NCI-H748 (cell line): ENCODE measurements around the gene ACVR1B.
A peak's percentile ranks its signal among the peaks of the same experiment; 100 is the strongest.

Experiments
- DNase-seq: peaks from one replicate; lab custom pipeline; 2025; ENCODE audit not compliant: unreplicated experiment; lab: John Stamatoyannopoulos, UW

Gene ACVR1B

DNA sequence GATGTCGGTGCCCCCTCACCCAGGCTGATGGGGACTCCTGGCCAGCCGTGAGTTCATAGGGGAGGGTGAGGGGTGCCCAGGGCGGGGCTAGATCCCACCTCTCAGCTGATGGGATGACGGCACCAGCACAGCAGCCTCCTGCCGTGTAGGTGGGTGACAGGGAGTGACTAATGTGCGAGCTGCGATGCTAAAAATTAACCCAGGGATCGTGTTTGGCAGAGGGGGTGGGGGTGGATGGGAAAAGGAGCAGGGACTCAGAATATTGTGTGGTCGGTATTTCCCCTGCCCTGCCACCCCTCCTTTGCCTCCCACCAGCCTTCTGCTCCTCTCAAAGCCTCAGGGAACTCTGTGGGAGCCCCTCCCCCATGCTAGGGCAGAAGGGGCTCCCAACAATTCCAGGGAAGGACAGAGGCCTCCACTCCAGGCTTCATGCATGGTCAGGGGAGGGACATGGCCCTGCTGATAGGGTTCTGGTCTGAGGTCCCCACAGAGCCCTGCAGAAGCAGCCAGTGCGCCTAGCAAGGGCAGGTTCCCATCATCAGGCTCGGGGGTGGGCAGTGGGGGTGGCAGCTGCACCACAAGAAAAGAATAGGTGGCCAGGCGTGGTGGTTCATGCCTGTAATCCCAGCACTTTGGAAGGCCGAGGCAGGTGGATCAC is 67.7 kb downstream of the ACVR1B start:
- DNase-seq = no peak

- peak; percentile 48 for DNase-seq
Measured at GRCh38 chr12:52020539-52021336, 69.2 kb downstream of the ACVR1B start.

DNA sequence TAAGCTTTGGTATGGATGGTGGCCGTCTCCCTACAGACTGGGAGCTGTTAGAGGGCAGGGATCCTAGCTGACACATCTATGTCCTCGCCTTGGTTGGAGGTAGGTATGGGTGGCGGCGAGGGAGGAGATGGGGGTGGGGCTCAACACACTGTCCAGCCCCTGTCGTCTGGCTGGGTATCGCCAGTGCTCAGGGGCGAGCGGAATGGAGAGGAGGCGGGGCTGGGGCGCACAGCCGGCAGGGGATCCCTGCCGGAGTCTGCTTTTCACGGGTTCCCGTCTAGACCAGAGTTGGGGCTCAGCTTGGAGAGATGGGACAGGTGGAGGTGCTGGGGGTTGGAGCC is 71.3 kb downstream of the ACVR1B start:
- DNase-seq = peak; percentile 67

DNA sequence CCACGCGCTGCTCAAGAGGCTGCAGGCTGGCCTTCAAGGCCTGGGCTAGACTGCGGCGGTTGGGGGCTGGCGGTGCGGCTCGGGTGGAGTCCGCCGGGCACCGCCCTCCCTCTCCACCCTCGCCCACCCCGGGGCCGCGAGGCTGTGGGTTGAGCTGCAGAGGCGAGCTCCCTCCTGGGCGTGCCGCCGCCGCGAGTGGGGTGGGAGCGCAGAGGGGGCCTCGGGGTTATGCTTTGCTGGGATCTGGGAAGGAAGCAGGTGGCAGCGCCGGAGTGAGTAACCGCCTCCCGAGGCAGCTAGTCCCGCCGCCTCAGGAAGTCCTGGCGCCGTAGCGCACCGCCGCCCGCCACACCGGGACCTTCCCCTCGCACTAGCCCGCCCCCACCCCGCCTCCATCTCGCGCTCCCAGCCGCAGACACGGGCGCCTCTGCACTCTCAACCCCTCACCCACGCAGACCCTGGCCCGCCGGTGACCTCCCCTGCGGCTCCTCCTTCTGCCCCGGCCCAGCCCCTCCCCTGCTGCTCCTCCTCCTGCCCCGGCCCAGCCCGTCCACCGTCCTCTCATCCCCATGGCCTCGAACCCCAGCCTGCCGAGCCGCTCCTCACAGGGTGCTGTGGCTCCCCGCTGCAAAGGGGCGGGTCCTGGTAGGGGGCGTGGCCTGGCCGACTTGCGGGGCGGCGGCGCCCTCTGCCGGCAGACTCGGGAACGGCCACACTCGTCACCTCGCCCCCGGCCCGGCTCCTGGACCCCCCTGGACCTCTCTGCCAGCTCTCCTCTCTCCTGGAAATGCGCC is 71.9 kb downstream of the ACVR1B start:
- DNase-seq = peak; percentile 81

GRCh38 chr12:52023976-52024688 is 72.6 kb downstream of the ACVR1B start:
- DNase-seq = no peak

- DNase-seq = no peak
Measured at GRCh38 chr12:52024845-52025230, 73.3 kb downstream of the ACVR1B start.

DNA sequence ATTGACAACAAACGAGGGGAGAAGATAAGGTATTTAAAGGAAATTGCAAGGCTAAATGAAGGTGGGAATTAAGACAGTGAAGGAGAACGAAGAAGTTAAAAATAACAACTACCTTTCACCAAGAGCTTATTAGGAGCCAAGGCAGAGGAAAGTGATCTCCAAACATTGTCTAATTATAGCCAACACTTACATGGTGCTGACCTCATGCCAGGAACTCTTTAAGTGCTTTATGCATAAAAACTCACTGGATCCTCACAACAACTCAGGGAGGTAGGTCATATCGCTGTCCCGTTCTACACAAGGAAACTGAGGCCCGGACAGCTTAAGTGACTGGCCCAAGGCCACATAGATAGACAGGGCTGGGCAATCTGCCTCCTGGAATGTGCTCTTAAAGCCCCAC is 74.8 kb downstream of the ACVR1B start:
- DNase-seq = no peak

GRCh38 chr12:52027085-52027843 is 75.8 kb downstream of the ACVR1B start:
- DNase-seq = no peak

DNA sequence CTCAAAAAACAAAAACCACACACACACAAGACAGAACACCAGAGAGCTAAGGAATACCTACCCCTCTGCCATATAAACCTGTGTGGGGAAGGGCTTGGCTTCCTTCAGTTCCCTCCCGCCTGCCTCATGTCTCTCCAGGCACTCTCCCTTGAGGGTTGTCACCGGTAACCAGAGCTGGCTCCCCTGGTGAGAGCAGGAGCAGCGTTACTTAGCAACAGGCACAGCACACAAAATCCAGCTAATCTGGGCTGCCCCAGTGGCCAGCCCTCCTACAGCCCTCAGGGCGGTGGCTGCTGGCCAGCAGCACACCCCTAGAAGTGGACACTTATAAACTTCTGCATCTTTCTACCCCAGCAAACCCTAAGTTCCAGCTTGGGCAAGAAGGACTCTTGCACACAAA is 78.2 kb downstream of the ACVR1B start:
- peak; percentile 85 for DNase-seq

DNA sequence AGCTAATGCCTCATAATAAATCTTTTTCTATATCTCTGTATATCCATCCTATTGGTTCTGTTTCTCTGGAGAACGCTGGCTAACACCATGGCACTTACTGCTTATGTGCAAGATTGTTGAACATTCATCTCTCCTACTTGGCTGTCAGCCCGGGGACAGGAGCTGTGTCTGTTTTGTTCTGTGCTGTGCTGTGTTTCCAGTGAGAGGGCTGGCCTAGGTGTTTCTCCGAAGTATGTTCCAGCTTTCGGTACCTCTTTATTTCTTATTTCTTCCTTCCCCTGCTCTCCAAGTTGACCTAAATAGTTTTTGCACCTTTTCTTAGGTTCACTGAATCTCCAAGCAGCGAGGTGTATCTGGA is 80.9 kb downstream of the ACVR1B start:
- peak; percentile 32 for DNase-seq

DNA sequence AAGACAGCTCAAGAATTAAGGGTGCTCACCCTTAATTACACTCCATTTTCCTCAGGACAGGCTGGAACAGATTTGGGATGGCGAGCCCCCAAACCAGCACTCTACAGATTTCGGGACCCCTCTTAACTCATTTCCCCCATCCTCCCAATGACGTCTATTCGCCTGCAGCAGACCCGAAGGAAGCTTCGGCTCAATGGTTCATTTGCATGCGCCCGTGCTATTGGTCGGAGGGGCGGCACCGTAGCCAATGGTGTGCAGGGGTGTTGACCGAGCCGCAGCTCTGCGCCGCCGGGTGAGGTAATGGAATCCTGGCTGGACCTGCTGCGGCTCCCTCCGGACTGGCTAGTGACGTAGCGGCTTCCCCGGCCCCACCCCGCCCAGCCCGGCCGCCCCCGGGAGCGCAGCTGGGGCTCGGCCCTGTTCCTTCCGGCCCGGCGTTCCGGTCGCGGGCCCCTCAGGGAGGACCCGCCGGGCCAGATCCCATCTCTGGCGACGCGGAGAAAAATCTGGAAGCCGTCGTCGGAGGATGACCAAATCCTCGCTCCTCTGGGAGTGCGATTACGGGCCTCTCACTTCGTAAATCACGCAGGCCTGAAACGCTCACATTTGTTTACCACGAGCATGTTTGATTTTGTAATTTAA is 81.4 kb downstream of the ACVR1B start:
- DNase-seq = peak; percentile 97

- DNase-seq = no peak
Measured at GRCh38 chr12:52033446-52034140, 82.1 kb downstream of the ACVR1B start.

DNA sequence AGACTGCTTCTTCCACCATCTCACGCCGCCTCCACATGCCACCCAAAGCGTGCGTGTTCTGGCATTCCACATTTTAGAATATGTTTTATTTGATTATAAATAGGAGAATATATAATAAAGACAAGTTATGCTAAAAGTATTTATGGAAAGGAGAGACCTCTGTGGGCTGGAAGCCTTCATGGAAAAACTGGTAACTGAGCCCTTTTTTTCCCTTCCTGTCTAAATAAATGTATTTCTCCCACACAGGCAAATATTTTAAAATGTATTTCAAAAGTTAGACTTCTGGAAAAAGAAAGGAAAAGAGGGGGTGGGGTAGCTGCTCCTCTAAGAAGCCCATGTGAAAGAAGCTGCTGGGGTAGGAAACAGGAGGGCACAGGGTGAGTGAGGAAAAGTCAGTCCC is 83.7 kb downstream of the ACVR1B start:
- DNase-seq = no peak

GRCh38 chr12:52035926-52036325 is 84.4 kb downstream of the ACVR1B start:
- DNase-seq = no peak

- DNase-seq = peak; percentile 78
Measured at GRCh38 chr12:52036587-52037171, 85.2 kb downstream of the ACVR1B start.

- DNase-seq = peak; percentile 52
Measured at GRCh38 chr12:52037248-52037861, 85.9 kb downstream of the ACVR1B start.

GRCh38 chr12:52038447-52038846 is 86.9 kb downstream of the ACVR1B start:
- DNase-seq = no peak

DNA sequence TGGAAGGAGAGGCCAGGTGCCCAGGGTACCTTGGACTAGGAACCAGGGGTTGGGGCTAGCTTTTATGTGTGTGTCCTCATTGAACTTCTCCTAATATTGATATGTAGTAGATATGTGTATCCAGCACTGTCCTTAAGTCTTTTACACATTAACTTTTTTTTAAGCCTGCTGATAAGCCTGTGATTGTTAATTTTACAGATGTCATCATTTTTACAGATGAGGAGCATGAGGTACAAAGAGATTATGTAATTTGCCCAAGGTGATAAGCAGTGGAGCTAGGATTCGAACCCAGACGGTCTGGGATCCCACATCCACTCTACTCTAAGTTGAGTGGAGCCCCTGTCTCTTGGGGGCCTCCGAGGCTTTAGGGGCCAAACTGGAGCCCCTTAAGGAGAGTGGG is 89.5 kb downstream of the ACVR1B start:
- DNase-seq = no peak

DNA sequence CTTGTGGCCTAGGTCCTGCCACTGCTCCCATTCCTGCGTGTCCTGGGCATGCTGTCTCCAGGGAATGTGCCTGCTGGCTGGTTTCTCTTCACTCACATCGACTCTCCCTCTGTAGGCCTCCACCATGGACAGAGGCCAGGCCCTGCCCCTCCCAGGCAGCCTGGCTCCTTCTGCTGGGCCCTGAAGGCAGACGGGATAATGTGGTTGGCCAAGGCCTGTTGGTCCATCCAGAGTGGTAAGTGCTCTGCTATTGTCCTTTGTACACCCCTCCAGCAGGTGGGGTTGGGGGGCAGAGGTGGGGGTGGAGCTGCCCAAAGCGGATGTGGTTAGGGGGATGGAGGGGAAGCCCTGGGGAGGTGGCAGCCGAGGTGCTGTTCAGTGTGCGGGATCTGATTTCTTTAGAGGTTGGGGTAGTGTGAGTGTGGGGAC is 90.2 kb downstream of the ACVR1B start:
- DNase-seq = no peak
